Testis (tissue), 3 donors: ENCODE measurements around the gene SEMA6A. TPM values are rescaled to one million over a fixed set of nuclear protein-coding genes. Genes with fewer than 3 reads are reported as not detected.
"Not testable (repeated sequence)": the region's sequence is repeated elsewhere in the genome, so short reads cannot be mapped to it uniquely, and the experiment has no call there.

Source experiments
- DNase-seq: peaks from one replicate; pipeline ENCODE4 v3.0.0-alpha.2; 2019
- H3K27ac ChIP-seq, 2 donors: fragments of 200-600 bp; sonication (generic); one replicate each; pipeline ENCODE4 v1.5.1; 2019
- H3K27me3 ChIP-seq: fragments of 200-600 bp; sonication (generic); one replicate; pipeline ENCODE4 v1.5.1; 2019
- H3K36me3 ChIP-seq: fragments of 200-600 bp; sonication (generic); one replicate; pipeline ENCODE4 v1.5.1; 2017; ENCODE audit warnings: low read depth; ENCODE audit errors: missing control alignments
- H3K4me1 ChIP-seq: fragments of 200-600 bp; sonication (generic); one replicate; pipeline ENCODE4 v1.5.1; 2019
- H3K4me3 ChIP-seq, 2 donors: fragments of 200-600 bp; sonication (generic); one replicate each; pipeline ENCODE4 v1.5.1; 2017 to 2019
- H3K9me3 ChIP-seq: fragments of 200-600 bp; sonication (generic); one replicate; pipeline ENCODE4 v1.5.1; 2017
- POLR2A ChIP-seq: fragments of 450-650 bp; IDR thresholded peaks from one replicate; pipeline ENCODE4 v1.6.1; 2017; ENCODE audit warnings: antibody characterized with exemption, mild to moderate bottlenecking, moderate library complexity
- WGBS, 2 donors: methylation state at CpG; one replicate each; pipeline ENCODE4 v1.1.5; 2018; 5-methylcytosine and 5-hydroxymethylcytosine counted together
- intact Hi-C: fragments of 100-400 bp; cut with DNase I; formaldehyde crosslinking; loops from one replicate; pipeline ENCODE4 v1.15.1; 2023; ENCODE audit warnings: low total_unique reads
- polyA plus RNA-seq: library from polyadenylated mRNA; stranded (reverse); fragments of 350-450 nt; fragmentation: Illumina TruSeq; extraction: RNeasy Lipid Tissue Mini Kit (QIAGEN cat#74804); gene quantifications from one replicate; pipeline ENCODE4 v1.2.3, GENCODE V29; 2014; ENCODE audit warnings: low read depth, low replicate concordance; ENCODE audit not compliant: insufficient read depth
- total RNA-seq, 2 donors: library from RNA; depleted of rRNA; stranded (reverse); fragments of >200 nt; gene quantifications; one replicate each; pipeline ENCODE4 v1.2.3, GENCODE V29; 2016
- TF ChIP-seq, protein P1 (sequence below), 3 experiments: fragments of 450-650 bp in 2 of 3; fragments of 200-600 bp in 1 of 3; sonication (generic) in 1 of 3; IDR thresholded peaks; one replicate each; pipeline ENCODE4 v1.5.1; 2016 to 2019; ENCODE audit warnings: antibody characterized with exemption in 3 of 3, mild to moderate bottlenecking in 2 of 3, moderate library complexity in 1 of 3

SEMA6A gene
- total and polyA plus RNA-seq, 3 donors from 2014 or later: 17.4 to 67.6 (median 52.0) TPM

- DNase-seq: no peak
- H3K4me3 ChIP-seq: no peak overlapping the region
- intact Hi-C loops: no loop called here
- H3K27ac ChIP-seq: no peak overlapping the region
- H3K9me3 ChIP-seq: no peaks in the 10 kb centered on the region
- no peaks in the 10 kb centered on the region for H3K4me1 ChIP-seq
- 92 to 93% methylated on average over 1 of the region's 1 CpG for WGBS, 2 donors
- H3K36me3 ChIP-seq: no peaks in the 10 kb centered on the region
- H3K27me3 ChIP-seq: no peaks in the 10 kb centered on the region
- TF ChIP-seq, protein P1, sequence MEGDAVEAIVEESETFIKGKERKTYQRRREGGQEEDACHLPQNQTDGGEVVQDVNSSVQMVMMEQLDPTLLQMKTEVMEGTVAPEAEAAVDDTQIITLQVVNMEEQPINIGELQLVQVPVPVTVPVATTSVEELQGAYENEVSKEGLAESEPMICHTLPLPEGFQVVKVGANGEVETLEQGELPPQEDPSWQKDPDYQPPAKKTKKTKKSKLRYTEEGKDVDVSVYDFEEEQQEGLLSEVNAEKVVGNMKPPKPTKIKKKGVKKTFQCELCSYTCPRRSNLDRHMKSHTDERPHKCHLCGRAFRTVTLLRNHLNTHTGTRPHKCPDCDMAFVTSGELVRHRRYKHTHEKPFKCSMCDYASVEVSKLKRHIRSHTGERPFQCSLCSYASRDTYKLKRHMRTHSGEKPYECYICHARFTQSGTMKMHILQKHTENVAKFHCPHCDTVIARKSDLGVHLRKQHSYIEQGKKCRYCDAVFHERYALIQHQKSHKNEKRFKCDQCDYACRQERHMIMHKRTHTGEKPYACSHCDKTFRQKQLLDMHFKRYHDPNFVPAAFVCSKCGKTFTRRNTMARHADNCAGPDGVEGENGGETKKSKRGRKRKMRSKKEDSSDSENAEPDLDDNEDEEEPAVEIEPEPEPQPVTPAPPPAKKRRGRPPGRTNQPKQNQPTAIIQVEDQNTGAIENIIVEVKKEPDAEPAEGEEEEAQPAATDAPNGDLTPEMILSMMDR (IDR thresholded peaks at IDR 0.05): no peak
- no peak for TF ChIP-seq POLR2A
Observed at GRCh38 chr5:116546033-116546742, 28.4 kb downstream of the SEMA6A start.

GRCh38 chr5:116545465-116545864 lies 29.2 kb downstream of the SEMA6A start:
- H3K9me3 ChIP-seq, H3K36me3 ChIP-seq, H3K4me3 ChIP-seq, H3K27me3 ChIP-seq, H3K4me1 ChIP-seq, DNase-seq, H3K27ac ChIP-seq, intact Hi-C loops: not testable (repeated sequence)
- WGBS, 2 donors: 97 to 99% methylated on average over 6 of the region's 6 CpGs

GRCh38 chr5:116544531-116545241 lies 29.9 kb downstream of the SEMA6A start:
- no peak for DNase-seq
- Histone ChIP-seq H3K9me3 (no peaks in the 10 kb centered on the region), H3K4me1 (no peaks in the 10 kb centered on the region), H3K36me3 (no peaks in the 10 kb centered on the region), H3K4me3 (no peak overlapping the region), H3K27ac (no peak overlapping the region), H3K27me3 (no peaks in the 10 kb centered on the region)
- intact Hi-C loops: no loop called here
- WGBS, 2 donors: 97% methylated on average over 3 of the region's 3 CpGs
- TF ChIP-seq, protein P1 (IDR thresholded peaks at IDR 0.05): no peak
- TF ChIP-seq POLR2A: no peak

- TF ChIP-seq, protein P1 (IDR thresholded peaks at IDR 0.05): no peak
- TF ChIP-seq POLR2A: no peak
Observed at GRCh38 chr5:116543501-116543900, 31.1 kb downstream of the SEMA6A start.

GRCh38 chr5:116542619-116543018 lies 32.0 kb downstream of the SEMA6A start:
- no peaks in the 10 kb centered on the region for H3K4me1 ChIP-seq
- intact Hi-C loops: no loop called here
- H3K36me3 ChIP-seq: no peaks in the 10 kb centered on the region
- TF ChIP-seq, protein P1 (IDR thresholded peaks at IDR 0.05): no peak
- no peak for TF ChIP-seq POLR2A
- no peak overlapping the region for H3K4me3 ChIP-seq
- no peak overlapping the region for H3K27ac ChIP-seq
- 82 to 91% methylated on average over 3 of the region's 3 CpGs for WGBS, 2 donors
- no peaks in the 10 kb centered on the region for H3K9me3 ChIP-seq
- no peak for DNase-seq
- H3K27me3 ChIP-seq: no peaks in the 10 kb centered on the region

More at GRCh38 chr5:116543501-116543900, 31.1 kb downstream of the SEMA6A start:
- no peaks in the 10 kb centered on the region for H3K36me3 ChIP-seq
- H3K27me3 ChIP-seq: no peaks in the 10 kb centered on the region
- H3K9me3 ChIP-seq: no peaks in the 10 kb centered on the region
- intact Hi-C loops: no loop called here
- no peak overlapping the region for H3K4me3 ChIP-seq
- H3K27ac ChIP-seq: no peak overlapping the region
- whole genome bisulfite sequencing, 2 donors: 52 to 59% methylated on average over 3 of the region's 3 CpGs
- no peaks in the 10 kb centered on the region for H3K4me1 ChIP-seq
- DNase-seq: no peak
